HG03103 (cell line): ENCODE data around the gene HK1.

Source experiments
- ATAC-seq: cut with Tn5 transposase; IDR thresholded peaks from one replicate; pipeline ENCODE4 v1.9.1; 2021; ENCODE audit warnings: low read depth; ENCODE audit not compliant: unreplicated experiment

HK1 gene

DNA sequence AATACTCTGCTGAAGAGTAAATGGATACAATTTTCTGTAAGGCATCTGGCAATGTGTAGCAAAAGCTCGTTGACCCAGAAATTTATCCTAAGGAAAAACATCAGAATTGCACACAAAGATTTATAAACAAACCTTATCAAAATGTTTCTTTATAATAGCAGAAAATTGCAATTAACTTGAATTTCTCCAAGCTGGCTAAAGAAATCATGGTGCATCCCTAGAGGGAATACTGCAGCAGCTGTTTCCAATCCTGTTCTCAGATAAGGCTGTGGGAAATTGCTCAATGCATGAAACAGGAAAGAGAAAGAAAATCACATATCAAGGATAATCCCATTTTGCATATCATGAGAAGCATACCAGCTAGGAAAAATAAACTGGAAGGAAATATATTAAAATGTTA, 119.7 kb downstream of the HK1 start:
- ATAC-seq, result no peak

DNA sequence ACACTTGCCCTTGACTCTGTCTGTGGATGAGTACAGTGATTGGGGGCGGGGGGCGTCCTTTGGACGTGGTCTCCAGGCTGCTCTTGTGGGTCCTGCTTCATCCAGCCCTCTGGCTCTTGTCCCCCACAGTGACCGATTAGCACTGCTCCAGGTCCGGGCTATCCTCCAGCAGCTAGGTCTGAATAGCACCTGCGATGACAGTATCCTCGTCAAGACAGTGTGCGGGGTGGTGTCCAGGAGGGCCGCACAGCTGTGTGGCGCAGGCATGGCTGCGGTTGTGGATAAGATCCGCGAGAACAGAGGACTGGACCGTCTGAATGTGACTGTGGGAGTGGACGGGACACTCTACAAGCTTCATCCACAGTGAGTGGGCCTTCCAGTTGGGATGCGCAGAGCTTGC, 120.2 kb downstream of the HK1 start:
- no peak for ATAC-seq

DNA sequence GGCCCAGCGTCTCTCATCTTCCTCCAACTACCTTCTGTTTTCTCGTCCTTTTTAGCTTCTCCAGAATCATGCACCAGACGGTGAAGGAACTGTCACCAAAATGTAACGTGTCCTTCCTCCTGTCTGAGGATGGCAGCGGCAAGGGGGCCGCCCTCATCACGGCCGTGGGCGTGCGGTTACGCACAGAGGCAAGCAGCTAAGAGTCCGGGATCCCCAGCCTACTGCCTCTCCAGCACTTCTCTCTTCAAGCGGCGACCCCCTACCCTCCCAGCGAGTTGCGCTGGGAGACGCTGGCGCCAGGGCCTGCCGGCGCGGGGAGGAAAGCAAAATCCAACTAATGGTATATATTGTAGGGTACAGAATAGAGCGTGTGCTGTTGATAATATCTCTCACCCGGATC, 122.6 kb downstream of the HK1 start:
- ATAC-seq, result no peak

DNA sequence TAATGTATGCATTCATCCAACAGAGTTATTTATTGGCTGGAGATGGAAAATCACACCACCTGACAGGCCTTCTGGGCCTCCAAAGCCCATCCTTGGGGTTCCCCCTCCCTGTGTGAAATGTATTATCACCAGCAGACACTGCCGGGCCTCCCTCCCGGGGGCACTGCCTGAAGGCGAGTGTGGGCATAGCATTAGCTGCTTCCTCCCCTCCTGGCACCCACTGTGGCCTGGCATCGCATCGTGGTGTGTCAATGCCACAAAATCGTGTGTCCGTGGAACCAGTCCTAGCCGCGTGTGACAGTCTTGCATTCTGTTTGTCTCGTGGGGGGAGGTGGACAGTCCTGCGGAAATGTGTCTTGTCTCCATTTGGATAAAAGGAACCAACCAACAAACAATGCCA, 123.1 kb downstream of the HK1 start:
- no peak for ATAC-seq

DNA sequence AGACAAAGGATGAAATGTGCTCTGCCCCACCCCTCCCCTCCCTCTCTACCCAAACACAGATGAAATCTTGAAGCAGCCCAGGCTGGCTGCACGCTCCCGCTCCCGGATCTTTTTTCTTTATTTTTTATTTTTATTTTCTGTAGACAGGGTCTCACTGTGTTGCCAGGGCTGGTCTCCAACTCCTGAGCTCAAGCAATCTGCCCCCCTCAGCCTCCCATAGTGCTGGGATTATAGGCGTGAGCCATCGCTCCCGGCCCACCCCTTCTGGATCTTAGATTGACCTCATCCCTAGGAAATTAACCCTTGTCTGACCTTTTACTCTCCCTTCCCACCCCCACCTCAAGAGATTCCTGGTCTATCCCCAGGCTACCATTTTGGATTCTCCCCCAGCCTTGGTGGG, 124.1 kb downstream of the HK1 start:
- no peak for ATAC-seq

DNA sequence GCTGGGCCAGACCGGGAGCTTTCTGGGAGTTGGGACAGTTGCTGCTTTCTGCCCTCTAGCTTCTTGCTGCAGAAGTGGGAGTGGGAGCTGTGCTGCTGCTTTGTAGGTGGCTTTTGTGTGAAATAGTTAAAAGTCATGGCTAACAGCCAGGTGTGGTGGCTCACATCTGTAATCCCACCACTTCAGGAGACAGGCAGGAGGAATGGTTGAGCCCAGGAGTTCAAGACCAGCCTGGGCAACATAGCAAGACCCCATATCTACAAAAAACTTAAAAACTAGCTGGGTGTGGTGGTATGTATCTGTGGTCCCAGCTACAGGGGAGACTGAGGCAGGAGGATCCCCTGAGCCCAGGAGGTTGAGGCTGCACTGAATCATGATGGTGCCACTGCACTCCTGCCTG, 124.8 kb downstream of the HK1 start:
- ATAC-seq, result no peak

DNA sequence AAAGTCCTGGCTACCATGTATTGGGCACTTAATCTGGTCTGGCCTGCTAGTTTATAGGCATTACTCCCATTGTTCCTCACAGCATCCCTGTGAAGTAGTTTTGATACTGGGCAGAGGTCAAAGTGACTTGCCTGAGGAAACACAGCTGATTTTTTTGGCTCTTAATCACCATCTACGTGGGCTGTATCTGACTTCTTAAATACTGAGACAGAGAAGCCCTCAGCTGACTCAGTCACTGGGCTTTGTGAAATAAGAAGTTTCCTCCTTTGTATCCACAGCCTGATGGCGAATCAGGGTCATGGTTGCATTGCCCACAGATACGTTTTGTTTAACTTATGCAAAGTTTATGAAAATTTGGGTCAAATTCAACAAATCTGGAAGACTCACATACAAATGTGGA, 125.2 kb downstream of the HK1 start:
- no peak for ATAC-seq

DNA sequence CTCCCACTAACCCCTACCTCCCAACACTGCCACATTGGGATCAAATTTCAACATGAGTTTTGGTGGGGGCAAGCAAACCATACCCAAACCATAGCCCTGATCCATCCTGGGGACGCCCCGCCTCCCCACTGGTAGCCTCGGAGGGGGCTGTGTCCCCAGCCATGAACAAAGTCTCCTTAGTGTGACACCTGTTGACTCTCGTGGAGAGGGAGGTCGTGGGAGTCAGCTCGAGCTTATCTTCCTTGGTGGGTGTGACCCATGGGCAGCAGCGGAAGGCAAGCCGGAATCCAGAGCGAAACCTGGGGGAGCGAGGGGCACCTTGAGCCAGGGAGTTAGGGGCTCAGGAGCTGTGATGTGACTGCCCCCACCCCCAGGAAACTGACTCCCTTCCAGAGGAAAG, 126.5 kb downstream of the HK1 start:
- ATAC-seq, result no peak

DNA sequence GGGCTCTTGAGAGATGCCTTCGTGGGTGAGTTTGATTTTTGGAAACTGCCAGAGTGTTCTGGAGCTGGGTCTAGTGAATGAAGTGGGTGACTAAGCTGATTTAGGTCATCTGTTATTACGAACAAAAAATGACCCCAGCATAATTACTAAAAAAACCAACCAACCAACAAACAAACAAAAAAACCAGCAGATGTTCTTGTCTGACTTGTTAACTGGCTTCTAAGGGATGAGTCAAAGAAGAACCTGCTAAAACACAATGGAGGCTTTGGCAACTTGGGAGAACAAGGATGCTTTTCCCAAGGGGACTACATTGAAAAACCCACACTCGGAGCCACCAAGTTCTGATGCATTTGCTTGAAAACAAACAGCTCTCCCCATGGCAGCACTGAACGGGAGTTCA, 126.9 kb downstream of the HK1 start:
- ATAC-seq, result no peak

DNA sequence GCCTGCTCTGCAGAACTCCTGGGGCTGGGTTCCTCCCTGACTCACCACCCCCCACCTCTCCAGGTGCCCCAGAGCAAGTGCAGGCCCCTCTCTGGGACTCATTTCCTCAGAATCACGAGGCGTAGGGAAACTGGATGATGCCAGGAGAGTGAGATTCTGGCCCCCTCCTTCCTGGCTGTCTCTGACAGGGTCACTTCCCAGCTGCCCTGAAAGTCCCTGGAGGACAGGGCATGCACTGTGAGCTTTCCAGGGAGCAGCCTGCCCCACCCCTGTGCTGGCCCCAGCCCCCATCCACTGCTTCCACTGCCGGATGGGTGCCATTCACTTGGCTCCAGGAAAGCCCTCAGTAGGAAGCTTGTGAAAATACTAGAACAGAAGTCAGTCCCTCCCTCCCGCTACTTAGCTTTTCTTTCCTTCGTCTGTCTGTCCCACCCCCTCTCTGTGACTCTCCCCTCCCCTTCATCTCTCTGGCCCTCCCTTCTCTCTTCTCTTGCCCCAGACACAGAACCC, 128.1 kb downstream of the HK1 start:
- no peak for ATAC-seq

DNA sequence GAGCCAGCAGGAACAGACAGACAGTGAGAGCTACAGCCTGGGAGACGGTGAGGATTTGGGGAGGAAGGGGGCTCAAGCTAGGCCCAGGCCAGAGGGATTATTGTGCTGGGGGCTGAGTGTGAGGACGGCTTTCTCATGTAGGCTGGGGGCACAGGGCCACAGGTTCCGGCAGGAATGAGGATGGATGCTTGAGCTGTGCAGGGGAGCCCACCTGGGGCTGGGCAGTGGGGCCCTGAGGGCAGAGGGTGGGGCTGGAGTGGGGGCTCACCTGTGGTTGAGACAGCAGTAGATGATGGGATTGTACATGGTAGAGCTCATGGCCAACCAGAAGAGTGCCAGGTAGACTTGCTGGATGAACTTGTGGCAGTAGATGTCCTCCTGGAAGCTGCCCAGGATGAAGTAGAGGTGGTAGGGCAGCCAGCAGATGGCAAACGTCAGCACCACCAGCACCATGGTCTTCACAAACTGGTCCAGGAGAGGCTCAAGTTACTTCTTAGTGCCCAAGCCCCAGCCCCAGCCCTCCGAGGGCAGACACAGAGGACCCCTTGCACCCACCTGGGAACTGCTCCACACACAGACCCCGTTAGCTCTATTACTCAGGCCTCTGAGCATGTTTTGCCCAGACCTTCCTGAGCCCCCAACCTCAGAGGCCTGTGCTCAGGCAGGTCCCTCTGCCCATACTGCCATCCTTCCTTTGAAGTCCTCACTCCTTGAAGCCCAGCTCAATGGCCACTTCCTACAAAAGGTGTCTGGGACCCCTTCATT, 128.7 kb downstream of the HK1 start:
- no peak for ATAC-seq

DNA sequence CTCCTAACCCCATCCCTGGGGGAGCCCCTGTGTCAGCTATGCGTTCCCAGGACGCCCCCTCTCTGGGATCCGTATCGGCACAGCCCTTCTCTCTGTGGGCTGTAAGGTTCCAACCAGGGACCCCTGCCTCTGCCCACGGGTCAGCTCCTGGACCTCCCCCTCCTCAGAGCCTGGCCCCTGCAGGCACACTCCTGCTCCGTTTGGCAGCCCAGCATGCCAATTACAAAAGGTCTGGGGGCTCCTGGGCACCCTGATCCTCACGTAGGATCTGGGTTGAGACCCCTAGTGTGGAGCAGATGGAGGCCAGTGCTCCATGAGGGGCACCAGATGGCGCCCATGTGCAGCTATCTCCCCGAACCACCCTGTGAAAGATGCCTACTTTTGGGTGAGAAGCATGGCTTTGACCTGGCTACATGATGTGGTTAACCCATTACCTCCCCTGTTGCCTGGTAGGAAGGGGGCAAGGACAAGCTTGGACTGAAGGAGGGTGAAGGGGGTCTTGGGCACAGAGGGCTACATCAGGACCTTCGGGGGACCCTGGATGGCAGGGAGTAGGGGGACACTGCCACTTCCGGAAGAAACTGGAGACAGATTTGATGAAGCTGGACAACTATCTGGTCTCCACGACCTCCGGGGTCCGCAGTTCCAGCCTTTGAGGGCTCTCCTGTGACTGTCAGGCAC, 129.5 kb downstream of the HK1 start:
- no peak for ATAC-seq

DNA sequence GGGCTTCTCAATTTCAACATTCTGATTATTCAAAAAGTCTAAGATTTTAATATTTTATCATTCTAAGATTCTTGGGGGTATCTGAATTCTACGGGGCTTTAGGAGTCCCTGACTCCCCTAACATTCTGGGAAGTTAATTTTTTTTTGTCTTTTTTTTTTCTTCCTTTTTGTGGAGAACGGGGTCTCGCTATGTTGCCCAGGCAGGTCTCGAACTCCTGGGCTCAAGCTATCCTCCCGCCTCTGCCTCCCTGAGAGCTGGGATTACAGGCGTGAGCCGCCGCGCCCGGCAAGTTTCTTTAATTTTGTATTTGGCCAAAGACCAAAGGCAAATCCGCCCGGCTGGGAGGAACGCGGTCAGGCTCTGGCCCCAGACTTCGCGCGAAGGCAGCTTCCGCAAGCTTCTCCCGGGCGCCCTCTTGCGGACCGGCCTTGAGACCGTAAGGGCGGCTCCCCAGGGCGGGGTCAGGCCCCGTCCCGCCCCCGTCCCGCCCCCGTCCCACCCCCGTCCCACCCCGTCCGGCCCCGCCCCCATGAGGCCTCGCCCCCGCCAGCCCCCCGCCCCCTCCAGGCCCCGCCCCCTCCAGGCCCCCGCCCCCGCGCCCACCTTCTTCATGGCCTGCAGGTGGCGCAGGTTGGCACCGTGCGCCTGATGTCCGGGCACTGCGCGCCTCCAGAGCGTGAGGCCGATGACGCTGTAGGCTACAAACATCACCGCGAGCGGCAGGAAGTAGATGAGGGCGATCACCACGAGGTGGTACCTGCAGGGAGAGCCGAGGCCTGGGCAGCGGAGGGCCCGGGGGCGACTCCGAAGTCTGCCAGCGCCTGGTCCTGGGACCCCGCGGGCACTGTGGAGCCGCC, 130.3 kb downstream of the HK1 start:
- ATAC-seq, result peak; percentile 56

DNA sequence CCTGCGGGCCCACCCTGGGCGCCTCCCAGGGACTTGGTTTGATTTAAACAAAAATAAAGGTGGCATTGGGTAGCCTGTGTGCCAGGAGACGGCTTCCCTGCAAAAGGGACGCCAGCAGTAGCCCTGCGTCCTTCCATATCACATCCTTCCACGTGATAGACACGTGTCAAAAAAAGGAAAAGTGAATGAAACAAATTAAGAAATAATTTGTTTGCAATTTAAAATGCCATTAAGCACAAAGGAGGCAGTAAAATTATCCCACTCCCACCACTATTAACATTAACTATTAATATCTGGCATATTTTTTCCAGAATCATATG, 130.8 kb downstream of the HK1 start:
- ATAC-seq, result no peak

DNA sequence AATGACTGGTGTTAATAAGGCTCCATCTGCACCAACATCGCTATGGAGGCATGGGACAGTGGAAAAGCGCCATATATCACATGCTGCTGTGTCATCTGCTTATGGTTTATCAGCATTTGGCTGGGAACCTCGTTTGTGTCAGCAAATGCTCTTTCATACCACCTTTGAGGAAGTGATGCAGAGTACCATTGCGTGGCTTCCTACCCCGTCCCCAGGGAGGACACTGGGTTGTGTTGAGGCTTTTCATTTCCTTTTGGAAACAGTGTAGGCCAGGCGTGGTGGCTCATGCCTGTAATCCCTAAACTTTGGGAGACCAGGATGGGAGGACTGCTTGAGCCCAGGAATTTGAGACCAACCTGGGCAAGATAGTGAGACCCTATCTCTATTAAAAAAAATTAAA, 131.7 kb downstream of the HK1 start:
- ATAC-seq, result no peak

DNA sequence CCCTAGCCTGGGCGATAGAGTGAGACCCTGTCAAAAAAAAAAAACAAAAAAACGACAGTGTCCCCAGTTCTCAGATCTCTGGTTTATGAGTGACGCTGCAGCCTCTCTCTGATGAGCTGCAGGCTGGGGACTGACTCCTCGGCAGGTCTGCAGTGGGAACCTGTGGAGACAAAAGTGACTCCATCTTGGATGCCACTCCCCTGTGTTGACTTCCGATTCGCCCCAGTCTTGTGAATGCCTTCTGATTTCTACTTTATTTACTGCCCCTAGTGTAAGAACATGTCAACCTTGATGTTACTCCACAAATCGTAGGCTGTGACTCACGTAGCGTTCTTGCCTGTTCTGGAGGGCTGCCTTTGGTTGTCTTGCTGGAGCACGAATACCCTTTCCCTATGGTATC, 132.2 kb downstream of the HK1 start:
- no peak for ATAC-seq

DNA sequence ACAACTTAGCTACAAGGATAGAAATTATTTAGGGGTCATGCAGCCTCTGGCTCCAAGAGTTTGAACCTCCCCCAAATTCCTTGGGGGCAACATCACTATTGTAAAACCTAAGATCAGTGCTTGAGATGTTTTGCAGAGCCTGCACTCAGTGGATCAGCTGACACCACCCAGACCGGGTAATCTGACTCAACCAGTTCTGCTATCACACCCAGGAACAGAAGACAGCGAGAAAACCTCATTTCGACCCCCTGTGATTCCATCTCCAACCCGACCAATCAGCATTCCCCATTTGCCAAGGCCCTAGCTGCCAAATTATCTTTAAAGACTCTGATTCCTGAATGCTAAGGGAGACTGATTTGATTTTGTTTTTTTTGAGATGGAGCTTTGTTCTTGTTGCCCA, 133.2 kb downstream of the HK1 start:
- ATAC-seq, result no peak

DNA sequence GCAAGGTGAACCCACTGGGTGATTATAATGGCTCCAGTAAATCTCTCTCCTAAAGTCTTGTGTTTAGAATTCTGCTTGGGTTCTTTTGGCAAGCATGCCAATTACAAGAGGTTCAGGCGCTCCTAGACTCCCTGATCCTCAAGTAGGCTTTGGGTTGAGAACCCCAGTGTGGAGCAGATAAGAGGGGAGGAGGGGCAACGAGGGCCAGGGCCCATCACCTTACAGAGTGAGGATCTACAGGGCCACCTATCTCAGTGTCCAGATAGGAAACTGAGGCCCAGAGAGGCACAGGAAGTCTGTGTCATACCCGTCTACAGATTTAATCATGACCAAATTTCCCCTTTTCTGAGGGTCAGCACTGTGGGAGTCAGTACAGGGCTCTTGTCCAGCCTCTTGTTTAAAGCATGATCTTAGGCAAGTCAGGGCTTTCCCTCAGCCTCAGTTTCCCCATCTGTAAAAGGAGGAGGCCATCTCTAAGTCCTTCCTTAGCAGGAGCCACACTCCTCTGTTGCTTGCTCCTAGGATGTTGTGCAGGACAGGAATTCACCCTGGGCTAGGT, 134.0 kb downstream of the HK1 start:
- ATAC-seq, result no peak

DNA sequence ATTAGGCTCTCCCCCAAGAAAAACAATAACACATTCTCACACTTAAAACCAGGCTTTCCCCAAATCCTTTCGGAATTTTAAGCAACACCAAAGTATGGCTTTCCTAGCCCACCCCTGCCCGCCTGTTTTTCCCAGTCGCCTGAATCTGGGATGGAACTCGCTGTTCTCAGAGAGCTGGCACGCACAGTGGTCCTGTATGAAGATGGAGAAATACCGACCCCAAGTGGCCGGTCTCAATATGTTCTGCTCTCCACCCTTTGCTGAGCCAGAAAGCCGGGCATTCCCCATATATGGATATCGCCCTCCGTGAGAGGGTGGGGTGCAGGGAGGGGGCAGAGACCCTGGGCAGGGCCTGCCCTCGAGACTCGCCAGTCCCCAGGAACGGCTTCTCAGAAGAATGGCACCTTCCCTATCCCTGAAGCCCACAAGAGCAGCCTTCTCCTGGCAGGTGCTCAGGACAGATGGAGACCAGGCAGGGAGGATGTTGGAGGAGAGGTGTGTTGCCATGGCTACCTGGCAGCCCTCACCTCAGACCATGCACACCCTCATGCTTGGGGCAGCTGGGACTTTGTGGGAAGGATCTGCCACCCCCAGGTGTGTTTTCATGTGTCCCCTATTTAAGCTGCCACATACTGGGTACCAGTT, 135.0 kb downstream of the HK1 start:
- ATAC-seq, result no peak
